Keratinocyte (primary cell): Measurements from ENCODE around the gene C5. TPM values are rescaled to one million over a fixed set of nuclear protein-coding genes. Genes with fewer than 3 reads are reported as not detected.

Experiments used
- DNase-seq: peaks from one replicate; pipeline ENCODE4 v3.0.0-alpha.2; 2011; ENCODE audit warnings: low read depth, missing footprints, low spot score
- FAIRE-seq: peaks from 2 replicates; lab custom pipeline; 2011; peaks lifted over from hg19 to GRCh38; lab: Jason Lieb, UNC
- H2AFZ ChIP-seq: 2 replicates; pipeline ENCODE4 v1.6.0; 2012; ENCODE audit warnings: low read length, control low read depth, inconsistent platforms; ENCODE audit not compliant: control insufficient read depth
- H3K27ac ChIP-seq: 2 replicates; pipeline ENCODE4 v1.5.1; 2011; ENCODE audit warnings: low read length; ENCODE audit not compliant: control insufficient read depth, insufficient read depth
- H3K27me3 ChIP-seq: 3 replicates; pipeline ENCODE4 v1.6.0; 2011; ENCODE audit warnings: low read length; ENCODE audit not compliant: control insufficient read depth, insufficient read depth; ENCODE audit errors: extremely low read depth
- H3K36me3 ChIP-seq, 2 experiments: 2 replicates in 1 of 2; 3 replicates in 1 of 2; pipeline ENCODE4 v1.5.1; 2011; ENCODE audit warnings: low read length in 2 of 2, mild to moderate bottlenecking in 1 of 2; ENCODE audit not compliant: control insufficient read depth in 2 of 2, insufficient read depth in 2 of 2; ENCODE audit errors: extremely low read depth in 1 of 2
- H3K4me1 ChIP-seq: 3 replicates; pipeline ENCODE4 v1.5.1; 2011; ENCODE audit warnings: low read length; ENCODE audit not compliant: control insufficient read depth, insufficient read depth; ENCODE audit errors: extremely low read depth
- H3K4me2 ChIP-seq: 3 replicates; pipeline ENCODE4 v1.6.0; 2011; ENCODE audit warnings: low read depth, low read length; ENCODE audit not compliant: control insufficient read depth, insufficient read depth; ENCODE audit errors: extremely low read depth
- H3K4me3 ChIP-seq, 3 experiments: fragments of 200-600 bp in 1 of 3; sonication (generic) in 1 of 3; 2 replicates in 2 of 3; 3 replicates in 1 of 3; pipeline ENCODE4 v1.5.1; 2011 to 2016; ENCODE audit warnings: low read length in 3 of 3, mild to moderate bottlenecking in 3 of 3, control low read depth in 2 of 3, inconsistent platforms in 1 of 3, low read depth in 1 of 3, mixed read lengths in 1 of 3, mixed run types in 1 of 3, moderate library complexity in 1 of 3; ENCODE audit not compliant: control insufficient read depth in 2 of 3, insufficient read depth in 2 of 3; ENCODE audit errors: extremely low read depth in 1 of 3
- H3K79me2 ChIP-seq: 2 replicates; pipeline ENCODE4 v1.6.0; 2012; ENCODE audit warnings: low read length; ENCODE audit not compliant: control insufficient read depth, insufficient read depth
- H3K9ac ChIP-seq: 3 replicates; pipeline ENCODE4 v1.6.0; 2011; ENCODE audit warnings: low read length; ENCODE audit not compliant: control insufficient read depth, insufficient read depth; ENCODE audit errors: extremely low read depth
- H3K9me1 ChIP-seq: 3 replicates; pipeline ENCODE4 v1.6.0; 2011; ENCODE audit warnings: low read length; ENCODE audit not compliant: control insufficient read depth, insufficient read depth; ENCODE audit errors: extremely low read depth
- H3K9me3 ChIP-seq: 2 replicates; pipeline ENCODE4 v1.5.1; 2012; ENCODE audit warnings: low read depth, low read length; ENCODE audit not compliant: control insufficient read depth
- H4K20me1 ChIP-seq: 3 replicates; pipeline ENCODE4 v1.6.0; 2011; ENCODE audit warnings: low read length; ENCODE audit not compliant: control insufficient read depth, insufficient read depth; ENCODE audit errors: extremely low read depth
- CTCF ChIP-seq, 3 experiments: IDR thresholded peaks in 1 of 3; conservative IDR thresholded peaks in 1 of 3; optimal IDR thresholded peaks in 1 of 3; 2 replicates in 2 of 3; 3 replicates in 1 of 3; pipeline versions ENCODE3 to v1.5.1; 2011; ENCODE audit warnings: low read length in 3 of 3, mild to moderate bottlenecking in 3 of 3, moderate library complexity in 2 of 3, control low read depth in 1 of 3, inconsistent platforms in 1 of 3; ENCODE audit not compliant: insufficient read depth in 2 of 3; ENCODE audit errors: extremely low read depth in 1 of 3
- EZH2 ChIP-seq: IDR thresholded peaks from one replicate; pipeline ENCODE4 v1.6.1; 2012; ENCODE audit warnings: inconsistent platforms, mild to moderate bottlenecking, low read length, moderate library complexity
- dilution Hi-C: fragments of 300-500 bp; cut with MboI; formaldehyde crosslinking; loops from one replicate; pipeline ENCODE4 v1.7.0; 2020; ENCODE audit warnings: low sequenced_read_pairs; ENCODE audit not compliant: extremely low pct_ligation_motif_present
- polyA plus RNA-seq, 5 experiments: library from polyadenylated mRNA; depleted of rRNA in 3 of 5; stranded (reverse) in 3 of 5; stranded (forward) in 1 of 5; unstranded in 1 of 5; fragments of >200 nt; gene quantifications; 1 replicate in 1 of 5; 2 replicates in 3 of 5; 3 replicates in 1 of 5; pipeline versions ENCODE4 v1.2.1 to v1.2.3, GENCODE V29; 2011 to 2012; ENCODE audit warnings: missing spikeins in 2 of 5, low read depth in 1 of 5, low replicate concordance in 1 of 5

C5 gene
- polyA plus RNA-seq, 1 donor (not counting 4 experiments of a cell fraction or from before 2014, with no cell fraction given): 0.76 TPM

GRCh38 chr9:121009650-121010049 lies 40.4 kb downstream of the C5 start:
- DNase-seq: no peak
- no peak for FAIRE-seq
- Histone ChIP-seq H3K27ac (no peak overlapping the region), H3K9ac (no peak overlapping the region), H3K9me3 (no peaks in the 10 kb centered on the region), H3K27me3 (no peaks in the 10 kb centered on the region), H3K9me1 (no peaks in the 10 kb centered on the region), H4K20me1 (no peaks in the 10 kb centered on the region), H2AFZ (no peak overlapping the region), H3K4me2 (no peak overlapping the region), H3K4me1 (no peaks in the 10 kb centered on the region), H3K79me2 (no peaks in the 10 kb centered on the region), H3K36me3 (no peaks in the 10 kb centered on the region), H3K4me3 (no peak overlapping the region)
- dilution Hi-C loops: no loop called here
- no peak for TF ChIP-seq EZH2
- no peak for TF ChIP-seq CTCF (optimal IDR thresholded peaks at IDR 0.05 in 1 of 3, IDR thresholded peaks at IDR 0.05 in 1 of 3, conservative IDR thresholded peaks at IDR 0.05 in 1 of 3; ENCODE audit: extremely low read depth in 1 of 3, insufficient read depth in 2 of 3, low read length in 3 of 3)

- FAIRE-seq: no peak
- Histone ChIP-seq H4K20me1 (no peaks in the 10 kb centered on the region), H3K79me2 (no peaks in the 10 kb centered on the region), H3K9me3 (no peaks in the 10 kb centered on the region), H3K9me1 (no peaks in the 10 kb centered on the region), H3K9ac (no peak overlapping the region), H3K27me3 (no peaks in the 10 kb centered on the region), H2AFZ (no peak overlapping the region), H3K4me2 (no peak overlapping the region), H3K27ac (no peak overlapping the region), H3K4me1 (no peaks in the 10 kb centered on the region), H3K4me3 (no peak overlapping the region), H3K36me3 (no peaks in the 10 kb centered on the region)
- dilution Hi-C loops: no loop called here
- no peak for DNase-seq
- TF ChIP-seq EZH2 (no peak), CTCF (optimal IDR thresholded peaks at IDR 0.05 in 1 of 3, IDR thresholded peaks at IDR 0.05 in 1 of 3, conservative IDR thresholded peaks at IDR 0.05 in 1 of 3; ENCODE audit: extremely low read depth in 1 of 3, insufficient read depth in 2 of 3, low read length in 3 of 3) (no peak)
These were observed 50.8 kb downstream of the C5 start for GRCh38 chr9:120999317-120999716.
